TTC549 (cell line): ENCODE measurements around the gene SERINC4.
"Not testable (repeated sequence)": the region's sequence is repeated elsewhere in the genome, so short reads cannot be mapped to it uniquely, and the experiment has no call there.

Experiments used
- FAIRE-seq: peaks from 2 replicates; lab custom pipeline; 2012; peaks lifted over from hg19 to GRCh38; lab: Jason Lieb, UNC

SERINC4 gene

DNA sequence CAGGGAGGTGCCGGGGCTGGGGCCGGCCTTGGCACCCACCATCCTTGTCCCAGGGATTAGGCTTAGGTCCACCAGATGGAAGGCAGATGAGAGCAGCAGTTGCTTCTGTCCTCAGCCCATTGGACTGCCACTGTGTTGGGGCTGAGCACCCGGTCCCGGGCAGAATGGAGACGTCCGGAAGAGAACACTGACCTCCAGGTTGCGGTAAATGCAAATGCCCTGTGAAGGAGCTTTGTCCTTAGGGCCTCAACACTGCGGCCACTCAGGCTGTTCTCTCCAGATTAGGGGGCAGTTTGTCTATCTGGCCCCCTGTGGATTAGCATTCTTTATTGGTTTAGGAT is at the start of gene SERINC4:
Gene SERINC4 (minus strand): TSS at position 276 of the 341 bp plus-strand sequence. CDS start 234 bp downstream, at position 42.
- no peak for FAIRE-seq

DNA sequence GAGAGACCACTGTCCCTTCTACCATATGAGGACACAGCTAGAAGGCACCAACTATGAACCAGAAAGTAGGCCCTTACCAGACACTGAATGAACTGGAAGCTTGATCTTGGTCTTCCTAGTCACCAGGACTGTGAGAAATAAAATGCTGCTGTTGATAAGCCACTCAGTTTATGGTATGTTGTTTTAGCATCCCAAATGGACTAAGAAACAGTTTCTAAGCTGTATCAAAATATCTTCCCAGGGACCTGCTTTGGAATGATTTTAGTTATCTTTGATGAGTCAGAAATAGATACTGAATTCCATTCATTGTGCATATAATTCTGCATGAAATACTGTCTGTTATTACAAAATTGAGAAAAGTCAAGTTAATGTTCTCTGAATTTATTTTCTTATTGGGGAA is 45.4 kb upstream of the SERINC4 start:
- no peak for FAIRE-seq

DNA sequence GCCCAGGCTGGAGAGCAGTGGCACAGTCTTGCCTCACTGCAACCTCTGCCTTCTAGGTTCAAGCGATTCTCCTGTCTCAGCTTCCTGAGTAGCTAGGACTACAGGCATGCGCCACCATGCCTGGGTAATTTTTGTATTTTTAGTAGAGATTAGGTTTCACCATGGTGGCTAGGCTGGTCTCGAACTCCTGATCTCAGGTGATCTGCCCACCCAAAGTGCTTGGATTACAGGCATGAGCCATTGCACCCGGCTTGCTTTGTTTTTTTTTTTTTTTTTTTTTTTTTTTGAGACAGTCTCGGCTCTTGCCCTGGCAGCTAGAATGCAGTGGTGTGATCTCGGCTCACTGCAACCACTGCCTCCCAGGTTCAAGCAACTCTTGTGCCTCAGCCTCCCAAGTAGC is 32.5 kb upstream of the SERINC4 start:
- not testable (repeated sequence) for FAIRE-seq

DNA sequence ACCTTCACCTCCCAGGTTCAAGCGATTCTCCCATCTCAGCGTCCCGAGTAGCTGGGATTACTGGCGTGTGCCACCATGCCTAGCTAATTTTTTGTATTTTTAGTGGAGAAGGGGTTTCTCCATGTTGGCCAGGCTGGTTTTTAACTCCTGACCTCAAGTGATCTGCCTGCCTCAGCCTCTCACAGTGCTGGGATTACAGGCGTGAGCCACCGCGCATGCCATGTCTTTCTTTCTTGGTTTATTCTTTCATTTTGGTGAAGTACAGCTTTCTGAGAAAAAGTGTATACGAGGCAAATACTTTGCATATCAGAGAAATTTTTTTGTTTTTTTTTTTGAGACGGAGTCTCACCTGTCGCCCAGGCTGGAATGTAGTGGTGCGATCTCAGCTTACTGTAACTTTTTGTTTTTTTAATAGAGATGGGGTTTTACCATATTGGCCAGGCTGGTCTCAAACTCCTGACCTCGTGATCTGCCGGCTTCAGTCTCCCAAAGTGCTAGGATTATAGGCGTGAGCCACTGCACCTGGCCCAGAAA is 31.6 kb upstream of the SERINC4 start:
- FAIRE-seq: not testable (repeated sequence)

- not testable (repeated sequence) for FAIRE-seq
Measured at GRCh38 chr15:43830691-43831275, 30.8 kb upstream of the SERINC4 start.

DNA sequence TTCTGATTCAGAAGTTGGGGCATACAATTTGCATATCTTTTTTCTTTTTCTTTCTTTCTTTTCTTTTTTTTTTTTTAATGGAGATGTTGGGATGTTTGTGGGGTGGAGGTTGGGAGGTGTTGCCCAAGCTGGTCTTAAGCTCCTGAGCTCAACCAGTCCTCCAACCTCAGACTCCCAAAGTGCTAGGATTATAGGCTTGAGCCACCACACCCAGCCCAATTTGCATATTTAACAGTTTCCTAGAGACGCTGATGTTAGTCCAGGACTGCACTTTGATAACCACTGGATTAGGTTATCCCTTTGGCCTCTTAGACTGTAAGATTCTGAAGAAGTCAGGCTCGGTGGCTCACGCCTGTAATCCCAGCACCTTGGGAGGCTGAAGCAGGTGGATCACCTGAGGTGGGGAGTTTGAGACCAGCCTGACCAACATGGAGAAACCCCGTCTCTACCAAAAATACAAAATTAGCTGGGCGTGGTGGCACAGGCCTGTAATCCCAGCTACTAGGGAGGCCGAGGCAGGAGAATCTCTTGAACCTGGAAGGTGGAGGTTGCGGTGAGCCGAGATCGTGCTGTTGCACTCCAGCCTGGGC is 30.0 kb upstream of the SERINC4 start:
- FAIRE-seq: not testable (repeated sequence)

DNA sequence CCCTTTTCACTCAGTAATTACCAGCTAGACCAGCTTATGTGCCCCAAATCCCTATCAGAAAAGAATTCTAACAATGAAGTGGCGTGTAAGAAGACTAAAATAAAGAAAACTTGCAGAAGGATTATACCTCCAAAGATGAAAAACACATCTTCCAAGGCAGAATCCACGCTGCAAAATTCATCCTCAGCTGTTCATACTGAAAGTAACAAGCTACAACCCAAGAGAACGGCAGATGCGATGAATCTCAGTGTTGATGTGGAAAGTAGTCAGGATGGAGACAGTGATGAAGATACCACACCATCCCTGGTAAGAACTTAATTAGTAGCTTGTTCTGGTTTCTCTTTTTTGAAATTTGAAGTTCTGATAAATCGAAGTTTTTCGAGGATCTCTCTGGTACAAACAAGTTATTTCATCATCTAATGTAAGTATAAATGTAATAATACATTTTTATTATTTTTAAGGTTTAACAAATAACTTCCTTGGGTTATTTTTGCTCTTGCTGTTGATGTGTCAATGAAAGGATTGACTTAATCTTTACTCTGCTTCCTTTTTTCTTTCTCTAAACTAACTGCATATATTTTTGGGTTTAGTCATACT is 28.1 kb upstream of the SERINC4 start:
- no peak for FAIRE-seq

GRCh38 chr15:43826508-43827341 is 26.7 kb upstream of the SERINC4 start, which contains the start of gene WDR76:
WDR76 (plus strand) TSS chr15:43827002; CDS start chr15:43827033, 31 bp downstream.
- no peak for FAIRE-seq

DNA sequence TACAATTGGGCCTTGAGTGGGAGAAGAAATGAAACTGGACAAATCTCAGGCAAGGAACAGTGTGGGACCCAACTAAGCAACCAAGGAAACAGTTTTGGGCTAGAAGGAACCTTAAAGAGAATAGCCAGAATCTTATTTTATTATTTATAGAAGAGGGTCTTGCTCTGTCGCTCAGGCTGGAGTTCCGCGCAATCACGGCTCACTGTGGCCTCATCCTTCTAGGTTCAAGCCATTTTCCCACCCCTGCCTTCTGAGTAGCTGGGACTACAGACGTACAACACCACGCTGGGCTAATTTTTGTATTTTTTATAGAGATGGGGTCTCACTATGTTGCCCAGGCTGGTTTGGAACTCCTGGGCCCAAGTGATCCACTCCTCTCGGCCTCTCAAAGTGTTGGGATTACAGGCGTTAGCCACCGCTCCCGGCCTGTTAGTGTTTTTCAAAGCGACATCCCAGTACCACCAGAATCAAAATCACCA is 26.0 kb upstream of the SERINC4 start:
- no peak for FAIRE-seq

GRCh38 chr15:43825305-43825704 is 25.3 kb upstream of the SERINC4 start:
- not testable (repeated sequence) for FAIRE-seq

DNA sequence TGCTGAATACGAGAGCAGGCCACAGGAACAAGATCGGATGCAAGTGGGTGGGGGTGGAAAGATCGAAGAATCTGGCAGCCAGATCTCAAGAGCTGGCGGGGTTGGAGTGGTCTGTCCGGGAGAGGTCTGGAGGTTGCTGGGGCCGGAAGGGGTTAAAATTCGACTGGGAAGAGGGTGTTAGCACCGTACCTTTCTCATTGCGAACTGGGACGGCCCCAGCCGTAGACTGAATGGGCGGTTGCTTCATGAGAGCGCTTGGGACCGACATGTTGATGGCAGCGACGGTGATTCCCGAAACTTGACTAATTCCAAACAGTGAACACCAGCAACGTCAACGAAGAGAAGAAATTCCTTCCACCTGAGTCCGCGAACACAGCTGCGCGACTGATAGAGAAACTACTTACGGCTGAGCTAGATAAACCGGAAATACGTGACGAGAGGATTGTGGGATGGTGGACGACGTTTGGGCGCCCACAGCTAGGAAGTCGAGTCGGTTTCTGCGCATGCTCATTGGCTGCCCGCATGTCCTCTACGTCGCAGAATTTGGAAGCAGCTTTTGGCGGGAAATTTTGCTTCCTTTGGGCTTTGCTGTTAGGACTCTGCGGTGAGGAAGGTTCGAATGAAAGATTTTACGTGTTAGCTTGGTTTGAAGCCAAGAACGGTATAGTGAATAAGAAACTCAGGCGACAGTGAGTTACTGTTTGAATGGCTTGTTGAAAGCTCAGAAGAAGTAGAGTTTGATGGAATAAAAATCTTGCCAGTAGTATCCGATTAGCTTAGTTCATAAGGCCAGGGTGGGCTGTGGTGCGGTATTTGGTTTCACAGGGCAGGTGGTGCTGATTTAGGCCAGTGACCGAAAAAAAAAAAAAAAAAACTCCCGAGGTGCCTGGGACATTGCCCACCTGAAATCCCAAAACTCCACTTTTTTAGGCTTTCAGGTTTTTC is 24.6 kb upstream of the SERINC4 start, which contains the start of gene MFAP1:
Gene MFAP1 (minus strand): TSS at position 389 of the 945 bp plus-strand sequence. CDS start 121 bp downstream, at position 268.
- FAIRE-seq: peak; percentile 93

- FAIRE-seq: no peak
Measured at GRCh38 chr15:43821505-43821904, 21.5 kb upstream of the SERINC4 start.

DNA sequence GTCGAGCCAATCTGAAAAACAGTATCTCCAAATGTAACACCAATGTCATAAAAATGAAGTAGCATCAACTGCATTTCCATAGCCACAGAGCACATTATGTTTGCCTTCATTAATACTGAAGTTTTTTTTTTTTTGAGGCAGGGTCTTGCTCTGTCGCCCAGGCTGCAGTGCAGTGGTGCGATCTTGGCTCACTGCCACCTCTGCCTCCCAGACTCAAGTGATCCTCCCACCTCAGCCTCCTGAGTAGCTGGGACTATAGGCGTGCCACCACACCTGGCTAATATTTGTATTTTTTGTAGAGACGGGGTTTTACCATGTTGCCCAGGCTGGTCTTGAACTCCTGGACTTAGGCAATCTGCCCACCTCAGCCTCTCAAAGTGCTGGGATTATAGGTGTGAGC is 15.0 kb upstream of the SERINC4 start:
- FAIRE-seq: not testable (repeated sequence)

GRCh38 chr15:43808960-43809678 is 9.1 kb upstream of the SERINC4 start:
- FAIRE-seq: no peak

- no peak for FAIRE-seq
Measured at GRCh38 chr15:43808435-43808950, 8.5 kb upstream of the SERINC4 start.

- FAIRE-seq: not testable (repeated sequence)
Measured at GRCh38 chr15:43802676-43803075, 2.7 kb upstream of the SERINC4 start.

DNA sequence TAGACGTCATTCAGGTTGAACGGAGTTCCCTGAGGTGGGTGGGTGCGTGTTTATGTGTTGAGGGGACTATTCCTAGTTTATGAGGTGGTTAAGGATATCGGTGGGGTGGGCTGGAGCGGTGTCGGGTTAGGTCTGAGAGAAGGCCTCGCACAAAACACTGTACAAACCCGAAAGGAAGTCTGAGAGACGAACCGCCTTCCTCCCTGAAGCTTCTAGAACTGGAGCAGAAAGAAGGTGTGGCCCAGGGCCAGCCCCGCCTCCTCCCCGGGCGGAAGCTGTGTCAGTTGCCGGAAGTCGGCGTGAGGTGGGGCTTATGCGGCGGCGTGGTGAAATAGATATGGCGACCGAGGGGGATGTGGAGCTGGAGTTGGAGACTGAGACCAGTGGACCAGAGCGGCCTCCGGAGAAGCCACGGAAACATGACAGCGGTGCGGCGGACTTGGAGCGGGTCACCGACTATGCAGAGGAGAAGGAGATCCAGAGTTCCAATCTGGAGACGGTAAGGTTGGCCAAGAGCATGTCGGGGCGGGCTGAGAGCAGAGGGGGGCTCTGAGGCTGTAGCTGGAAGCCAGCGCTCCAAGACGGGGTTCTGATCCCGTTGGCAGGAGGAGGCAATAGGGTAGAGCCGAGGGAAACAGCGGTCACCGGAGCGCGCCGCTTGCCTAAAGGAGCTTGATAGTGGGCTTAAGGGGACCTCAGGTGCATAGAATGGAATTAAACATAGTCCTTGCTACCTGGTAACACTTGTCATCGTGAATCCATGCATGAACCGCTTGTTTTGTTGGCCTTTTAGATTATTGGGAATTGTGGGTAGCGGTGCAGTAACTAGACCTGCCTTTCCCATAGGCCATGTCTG is 494 bp upstream of the SERINC4 start, which contains the start of gene HYPK:
Gene HYPK (plus strand): TSS at position 314 of the 856 bp plus-strand sequence. CDS start 24 bp downstream, at position 338.
- peak; percentile 51 for FAIRE-seq

DNA sequence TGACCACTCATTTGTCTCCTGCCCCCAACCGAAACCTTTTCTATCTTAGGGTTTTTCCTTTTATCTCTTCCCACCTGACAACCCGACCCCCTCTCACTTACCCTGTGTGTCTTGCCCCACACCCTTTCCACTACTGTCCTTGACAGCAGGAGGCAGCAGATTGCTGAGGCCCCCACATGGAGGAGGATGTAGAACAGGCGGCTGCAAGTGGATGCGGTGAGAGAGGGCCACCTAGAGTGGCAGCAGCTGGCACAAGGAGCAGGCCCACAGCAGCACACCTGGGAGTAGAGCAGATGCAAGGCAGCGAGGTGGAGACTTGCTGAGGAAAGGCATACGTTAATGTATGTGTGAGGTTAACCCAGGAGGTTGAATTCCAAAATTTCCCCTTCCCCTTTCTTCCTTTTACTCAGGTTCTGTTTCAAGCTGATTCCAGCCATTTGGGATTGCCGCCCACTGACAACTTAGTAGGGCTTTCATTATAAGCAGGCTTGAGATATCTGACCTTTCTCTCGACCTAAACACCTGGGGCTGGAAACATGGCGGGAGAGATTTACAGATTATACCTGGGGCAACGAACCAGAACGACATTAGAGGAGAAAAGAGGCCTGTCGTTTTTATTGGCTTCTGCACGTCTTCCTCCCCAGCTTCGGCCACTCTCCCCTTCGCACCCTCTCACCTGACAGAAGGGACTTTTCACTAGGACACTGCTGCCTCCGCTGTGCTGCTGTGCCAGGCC is 643 bp downstream of the SERINC4 start:
- FAIRE-seq: no peak
